Neural progenitor cell (in vitro differentiated cells): ENCODE results near the gene CBL. TPM values are rescaled to one million over a fixed set of nuclear protein-coding genes. Genes with fewer than 3 reads are reported as not detected.

Experiments used
- DNase-seq: peaks from one replicate; pipeline ENCODE4 v3.0.0-alpha.2; 2016; ENCODE audit warnings: low spot score
- H2AFZ ChIP-seq: fragments of 200-600 bp; sonication (generic); replicated peaks from 2 replicates; pipeline ENCODE4 v1.6.1; 2016; ENCODE audit warnings: antibody characterized with exemption
- H3F3A ChIP-seq: fragments of 200-600 bp; sonication (generic); 2 replicates; pipeline ENCODE4 v1.6.1; 2016; ENCODE audit warnings: antibody characterized with exemption, low read depth
- H3K27ac ChIP-seq: fragments of 200-600 bp; sonication (generic); 2 replicates; pipeline ENCODE4 v1.5.1; 2016; ENCODE audit warnings: mild to moderate bottlenecking
- H3K27me3 ChIP-seq: fragments of 200-600 bp; sonication (generic); 2 replicates; pipeline ENCODE4 v1.6.1; 2016; ENCODE audit warnings: mild to moderate bottlenecking, moderate library complexity
- H3K36me3 ChIP-seq: fragments of 200-600 bp; sonication (generic); 2 replicates; pipeline ENCODE4 v1.5.1; 2016
- H3K4me1 ChIP-seq: fragments of 200-600 bp; sonication (generic); 2 replicates; pipeline ENCODE4 v1.6.1; 2016; ENCODE audit warnings: mixed run types
- H3K4me2 ChIP-seq: fragments of 200-600 bp; sonication (generic); 2 replicates; pipeline ENCODE4 v1.6.1; 2016
- H3K4me3 ChIP-seq: fragments of 200-600 bp; sonication (generic); 2 replicates; pipeline ENCODE4 v1.5.1; 2016
- H3K79me2 ChIP-seq: fragments of 200-600 bp; sonication (generic); 2 replicates; pipeline ENCODE4 v1.6.1; 2016; ENCODE audit warnings: low read depth
- H3K9ac ChIP-seq: fragments of 200-600 bp; sonication (generic); 2 replicates; pipeline ENCODE4 v1.6.1; 2016
- H3K9me3 ChIP-seq: fragments of 200-600 bp; sonication (generic); 2 replicates; pipeline ENCODE4 v1.5.1; 2016; ENCODE audit warnings: low read depth
- H4K20me1 ChIP-seq: fragments of 200-600 bp; sonication (generic); 2 replicates; pipeline ENCODE4 v1.6.1; 2016; ENCODE audit warnings: low read depth
- H3K27ac Mint-ChIP-seq: 3 replicates; pipeline ENCODE4 v1.8.0; 2021; ENCODE audit warnings: mixed read lengths
- H3K27me3 Mint-ChIP-seq: 2 replicates; pipeline ENCODE4 v1.8.0; 2022; ENCODE audit warnings: low read depth, mild to moderate bottlenecking, inconsistent platforms, moderate library complexity, mixed read lengths; ENCODE audit not compliant: insufficient read depth
- H3K36me3 Mint-ChIP-seq: 3 replicates; pipeline ENCODE4 v1.8.0; 2021; ENCODE audit warnings: mixed read lengths
- H3K4me1 Mint-ChIP-seq: 3 replicates; pipeline ENCODE4 v1.8.0; 2021; ENCODE audit warnings: mixed read lengths
- H3K4me3 Mint-ChIP-seq: 3 replicates; pipeline ENCODE4 v1.8.0; 2021; ENCODE audit warnings: mild to moderate bottlenecking, moderate library complexity, mixed read lengths
- H3K9me3 Mint-ChIP-seq: 3 replicates; pipeline ENCODE4 v1.8.0; 2020; ENCODE audit warnings: mixed read lengths
- CTCF ChIP-seq: fragments of 200-600 bp; sonication (generic); IDR thresholded peaks from 2 replicates; pipeline ENCODE4 v1.5.1; 2017; ENCODE audit warnings: antibody characterized with exemption, mild to moderate bottlenecking
- EZH2 ChIP-seq: fragments of 200-600 bp; sonication (generic); IDR thresholded peaks from 2 replicates; pipeline ENCODE4 v1.6.1; 2017; ENCODE audit warnings: antibody characterized with exemption, mild to moderate bottlenecking, moderate library complexity
- EZH2phosphoT487 ChIP-seq: fragments of 200-600 bp; sonication (generic); IDR thresholded peaks from 2 replicates; pipeline ENCODE4 v1.6.1; 2017; ENCODE audit warnings: antibody characterized with exemption
- total RNA-seq: library from RNA; depleted of rRNA; stranded (reverse); fragments of >200 nt; gene quantifications from 2 replicates; pipeline ENCODE4 v1.2.3, GENCODE V29; 2015; ENCODE audit warnings: low replicate concordance

CBL gene
- total RNA-seq, 1 donor from 2014 or later = 20.7 TPM

GRCh38 chr11:119309953-119310681 lies 104.0 kb downstream of the CBL start:
- peaks cover 17% of the 10 kb centered on the region for H3K4me1 Mint-ChIP-seq
- no peak overlapping the region for H3K4me3 Mint-ChIP-seq
- Histone ChIP-seq H3K27ac (no peak overlapping the region), H3F3A (peaks cover 14% of the 10 kb centered on the region), H3K27me3 (peaks cover 8% of the 10 kb centered on the region), H3K4me2 (no peak overlapping the region), H3K9ac (no peak overlapping the region), H3K9me3 (no peaks in the 10 kb centered on the region), H3K4me1 (peaks cover 15% of the 10 kb centered on the region), H3K79me2 (no peaks in the 10 kb centered on the region), H4K20me1 (peaks cover 10% of the 10 kb centered on the region), H3K4me3 (no peak overlapping the region), H2AFZ (no peak overlapping the region), H3K36me3 (no peaks in the 10 kb centered on the region)
- H3K27me3 Mint-ChIP-seq = no peaks in the 10 kb centered on the region
- TF ChIP-seq EZH2phosphoT487 = no peak
- no peak for TF ChIP-seq CTCF
- TF ChIP-seq EZH2 = no peak
- H3K36me3 Mint-ChIP-seq = peaks cover 1% of the 10 kb centered on the region
- H3K27ac Mint-ChIP-seq = no peak overlapping the region
- no peak for DNase-seq
- no peaks in the 10 kb centered on the region for H3K9me3 Mint-ChIP-seq

GRCh38 chr11:119310682-119311052 lies 104.5 kb downstream of the CBL start:
- Mint-ChIP-seq H3K27me3 (peaks cover 2% of the 10 kb centered on the region), H3K4me3 (no peak overlapping the region), H3K4me1 (peaks cover 21% of the 10 kb centered on the region), H3K27ac (no peak overlapping the region), H3K9me3 (no peaks in the 10 kb centered on the region), H3K36me3 (no peaks in the 10 kb centered on the region)
- Histone ChIP-seq H3K4me3 (no peak overlapping the region), H3K9ac (no peak overlapping the region), H4K20me1 (peaks cover 11% of the 10 kb centered on the region), H3F3A (peaks cover 14% of the 10 kb centered on the region), H3K4me1 (peaks cover 20% of the 10 kb centered on the region), H3K27ac (no peak overlapping the region), H2AFZ (no peak overlapping the region), H3K9me3 (no peaks in the 10 kb centered on the region), H3K4me2 (no peak overlapping the region), H3K36me3 (no peaks in the 10 kb centered on the region), H3K79me2 (no peaks in the 10 kb centered on the region), H3K27me3 (peaks cover 14% of the 10 kb centered on the region)
- no peak for DNase-seq
- TF ChIP-seq EZH2phosphoT487 (no peak), CTCF (no peak), EZH2 (no peak)

GRCh38 chr11:119314726-119315125 lies 108.6 kb downstream of the CBL start:
- no peak overlapping the region for H3K27ac Mint-ChIP-seq
- no peaks in the 10 kb centered on the region for H3K9me3 Mint-ChIP-seq
- H3K27ac ChIP-seq = no peak overlapping the region
- peak overlapping the region; percentile 89 for H3K4me2 ChIP-seq
- no peaks in the 10 kb centered on the region for H3K36me3 ChIP-seq
- peaks cover 6% of the 10 kb centered on the region for H4K20me1 ChIP-seq
- H3K36me3 Mint-ChIP-seq = no peaks in the 10 kb centered on the region
- H3F3A ChIP-seq = peaks cover 26% of the 10 kb centered on the region
- peaks cover 13% of the 10 kb centered on the region for H3K27me3 Mint-ChIP-seq
- H3K9me3 ChIP-seq = no peaks in the 10 kb centered on the region
- H3K27me3 ChIP-seq = peaks cover 35% of the 10 kb centered on the region
- peaks cover 26% of the 10 kb centered on the region for H3K4me1 Mint-ChIP-seq
- peak overlapping the region; percentile 74 for H3K4me3 ChIP-seq
- H3K9ac ChIP-seq = no peak overlapping the region
- no peaks in the 10 kb centered on the region for H3K79me2 ChIP-seq
- DNase-seq = no peak
- TF ChIP-seq EZH2 (no peak), CTCF (no peak), EZH2phosphoT487 (no peak)
- peak overlapping the region; percentile 46 for H3K4me3 Mint-ChIP-seq
- peaks cover 41% of the 10 kb centered on the region for H3K4me1 ChIP-seq
- H2AFZ ChIP-seq = peak overlapping the region; percentile 12
